ENCODE results near the gene CSDE1. TPM values are rescaled to one million over a fixed set of nuclear protein-coding genes. Genes with fewer than 3 reads are reported as not detected.

CSDE1 gene
- total RNA-seq, 6 donors from 2014 or later = 223 to 548 (median 373) TPM

DNA sequence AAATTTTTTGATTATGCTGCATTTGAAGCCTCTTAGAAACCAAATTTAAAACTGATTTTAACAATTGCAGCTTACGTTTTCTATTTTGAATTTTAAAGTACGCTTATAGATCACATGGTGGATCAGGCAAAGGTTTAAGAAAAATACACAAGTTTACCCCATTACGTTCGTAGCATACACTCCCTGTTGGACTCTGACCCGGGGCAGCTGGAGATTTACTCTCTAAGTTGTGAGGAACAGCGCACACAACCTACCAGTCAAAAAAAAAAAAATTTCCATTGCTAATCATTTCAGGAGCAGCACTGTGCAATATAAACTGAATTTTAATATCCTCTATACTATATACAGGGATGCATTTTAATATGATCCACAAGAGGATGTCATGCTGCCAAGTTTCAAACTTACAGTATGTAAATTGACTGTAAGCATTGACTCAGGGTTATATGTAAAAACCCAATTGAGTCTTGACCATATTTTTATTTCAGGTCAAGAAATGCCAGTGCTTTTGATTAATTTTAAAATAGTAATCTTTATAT lies 20.4 kb downstream of the CSDE1 start:
- H3K4me1 ChIP-seq = no peaks in the 10 kb centered on the region
- TF ChIP-seq POLR2A (IDR thresholded peaks at IDR 0.05) (no peak), EP300 (IDR thresholded peaks at IDR 0.05) (no peak), POLR2AphosphoS5 (IDR thresholded peaks at IDR 0.05) (no peak)
- TF ChIP-seq, protein P1, sequence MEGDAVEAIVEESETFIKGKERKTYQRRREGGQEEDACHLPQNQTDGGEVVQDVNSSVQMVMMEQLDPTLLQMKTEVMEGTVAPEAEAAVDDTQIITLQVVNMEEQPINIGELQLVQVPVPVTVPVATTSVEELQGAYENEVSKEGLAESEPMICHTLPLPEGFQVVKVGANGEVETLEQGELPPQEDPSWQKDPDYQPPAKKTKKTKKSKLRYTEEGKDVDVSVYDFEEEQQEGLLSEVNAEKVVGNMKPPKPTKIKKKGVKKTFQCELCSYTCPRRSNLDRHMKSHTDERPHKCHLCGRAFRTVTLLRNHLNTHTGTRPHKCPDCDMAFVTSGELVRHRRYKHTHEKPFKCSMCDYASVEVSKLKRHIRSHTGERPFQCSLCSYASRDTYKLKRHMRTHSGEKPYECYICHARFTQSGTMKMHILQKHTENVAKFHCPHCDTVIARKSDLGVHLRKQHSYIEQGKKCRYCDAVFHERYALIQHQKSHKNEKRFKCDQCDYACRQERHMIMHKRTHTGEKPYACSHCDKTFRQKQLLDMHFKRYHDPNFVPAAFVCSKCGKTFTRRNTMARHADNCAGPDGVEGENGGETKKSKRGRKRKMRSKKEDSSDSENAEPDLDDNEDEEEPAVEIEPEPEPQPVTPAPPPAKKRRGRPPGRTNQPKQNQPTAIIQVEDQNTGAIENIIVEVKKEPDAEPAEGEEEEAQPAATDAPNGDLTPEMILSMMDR (IDR thresholded peaks at IDR 0.05) = no peak
- no peak overlapping the region for H3K27ac ChIP-seq
- 96 to 97% methylated on average over 6 of the region's 6 CpGs for WGBS, 2 donors
- DNase-seq (no peak), ATAC-seq (ENCODE audit: low FRiP score in 2 of 2) (no peak)
- H3K36me3 ChIP-seq = peaks cover 39 to 85% (median 54%) of the 10 kb centered on the region in 4 donors
- no peaks in the 10 kb centered on the region for H3K9me3 ChIP-seq
- no peak overlapping the region for H3K4me3 ChIP-seq
- H3K27me3 ChIP-seq = no peaks in the 10 kb centered on the region

DNA sequence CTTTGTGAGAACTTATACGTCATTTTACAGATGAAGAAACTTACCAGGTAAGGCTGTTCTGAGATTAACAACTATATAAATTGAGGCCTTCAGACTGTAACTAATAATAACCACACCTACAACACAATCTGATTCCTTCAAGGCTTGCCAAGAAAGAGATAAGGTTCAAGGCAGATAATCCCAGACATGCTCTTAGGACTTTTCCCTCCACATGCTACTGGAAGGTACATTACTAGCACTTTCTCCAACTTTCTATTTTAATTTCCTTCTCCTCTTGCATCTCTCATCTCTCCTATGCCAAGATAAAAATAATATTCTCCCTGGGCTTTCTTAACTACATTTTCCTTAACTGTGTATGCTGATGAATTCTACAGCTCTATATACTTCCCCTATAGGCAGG lies 22.3 kb downstream of the CSDE1 start:
- ATAC-seq (ENCODE audit: low FRiP score in 2 of 2) (no peak), DNase-seq (no peak)
- Histone ChIP-seq H3K36me3 (peaks cover 53 to 91% (median 67%) of the 10 kb centered on the region in 4 donors), H3K9me3 (no peaks in the 10 kb centered on the region), H3K27ac (no peak overlapping the region), H3K4me3 (no peak overlapping the region), H3K4me1 (no peaks in the 10 kb centered on the region), H3K27me3 (no peaks in the 10 kb centered on the region)
- WGBS, 2 donors = 96 to 100% methylated on average over 1 of the region's 1 CpG
- TF ChIP-seq POLR2AphosphoS5 (IDR thresholded peaks at IDR 0.05) (no peak), POLR2A (IDR thresholded peaks at IDR 0.05) (no peak), EP300 (IDR thresholded peaks at IDR 0.05) (no peak)
- TF ChIP-seq, protein P1 (IDR thresholded peaks at IDR 0.05) = no peak

DNA sequence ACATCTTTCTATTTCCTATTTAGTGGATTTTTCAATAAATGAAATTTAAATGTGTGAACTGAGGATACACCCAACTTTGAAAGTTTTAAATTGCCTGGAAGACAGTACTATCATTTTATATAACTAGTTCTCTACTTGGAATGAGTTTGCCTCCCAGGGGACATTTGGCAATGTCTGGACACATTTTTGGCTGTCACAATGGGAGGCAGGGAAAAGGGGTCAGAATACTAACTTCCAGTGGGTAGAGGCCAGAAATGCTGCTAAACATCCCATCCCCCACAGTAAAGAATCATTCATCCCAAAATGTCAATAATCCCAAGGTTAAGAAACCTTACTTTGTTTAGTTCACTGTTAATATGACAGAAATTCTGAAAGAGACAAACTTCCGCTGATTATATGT lies 28.0 kb downstream of the CSDE1 start:
- Histone ChIP-seq H3K9me3 (no peaks in the 10 kb centered on the region), H3K4me1 (no peaks in the 10 kb centered on the region), H3K4me3 (no peak overlapping the region), H3K27me3 (no peaks in the 10 kb centered on the region), H3K27ac (no peak overlapping the region), H3K36me3 (peaks cover 49 to 99% (median 71%) of the 10 kb centered on the region in 4 donors)
- ATAC-seq (ENCODE audit: low FRiP score in 2 of 2) (no peak), DNase-seq (no peak)
- 89 to 97% methylated on average over 1 of the region's 1 CpG for WGBS, 2 donors
- no peak for TF ChIP-seq POLR2A (IDR thresholded peaks at IDR 0.05)
- no peak for TF ChIP-seq POLR2AphosphoS5 (IDR thresholded peaks at IDR 0.05)
- TF ChIP-seq EP300 (IDR thresholded peaks at IDR 0.05) = no peak
- TF ChIP-seq, protein P1 (IDR thresholded peaks at IDR 0.05) = no peak

DNA sequence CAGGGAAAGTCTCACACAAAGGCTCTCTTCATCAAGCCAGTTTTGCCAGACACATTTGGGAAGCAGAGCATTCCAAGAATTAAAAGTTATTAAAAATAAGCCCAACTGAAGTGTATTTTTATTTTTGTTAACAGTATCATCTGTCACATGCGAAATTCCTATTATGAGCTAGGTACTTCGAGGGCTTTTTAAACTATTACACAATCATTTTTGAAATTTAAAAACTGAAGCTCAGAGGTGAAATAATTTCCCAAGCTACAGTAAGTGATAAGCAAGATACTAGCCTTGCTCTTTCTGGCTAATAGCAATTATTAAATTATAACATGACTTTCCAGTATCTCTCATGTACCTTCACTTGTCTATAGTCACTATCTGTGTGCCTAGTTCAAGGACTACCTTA lies 29.2 kb downstream of the CSDE1 start:
- Histone ChIP-seq H3K36me3 (peaks cover 45 to 99% (median 72%) of the 10 kb centered on the region in 4 donors), H3K27me3 (no peaks in the 10 kb centered on the region), H3K9me3 (no peaks in the 10 kb centered on the region), H3K4me3 (no peak overlapping the region), H3K4me1 (no peaks in the 10 kb centered on the region), H3K27ac (no peak overlapping the region)
- 70 to 79% methylated on average over 2 of the region's 2 CpGs for WGBS, 2 donors
- TF ChIP-seq POLR2A (IDR thresholded peaks at IDR 0.05) (no peak), EP300 (IDR thresholded peaks at IDR 0.05) (no peak), POLR2AphosphoS5 (IDR thresholded peaks at IDR 0.05) (no peak)
- TF ChIP-seq, protein P1 (IDR thresholded peaks at IDR 0.05) = no peak
- DNase-seq (no peak), ATAC-seq (ENCODE audit: low FRiP score in 2 of 2) (no peak)

DNA sequence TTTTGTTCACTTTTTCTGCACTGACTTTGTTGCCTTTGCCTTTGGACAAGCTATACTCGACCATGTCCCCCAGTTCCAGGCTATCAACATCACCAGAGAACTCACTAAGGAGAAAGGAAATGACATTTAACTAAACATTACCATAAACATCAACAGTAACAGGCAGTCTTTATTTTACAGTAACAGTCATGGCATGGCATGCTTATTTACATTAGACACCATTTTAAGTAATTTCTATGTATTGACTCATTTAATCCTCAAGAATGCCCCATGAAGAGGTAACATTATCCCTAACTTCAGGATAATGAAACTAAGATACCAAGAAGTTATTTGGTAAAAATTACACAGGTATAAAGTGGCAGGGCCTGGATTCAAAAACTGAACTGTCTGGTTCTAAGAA lies 32.6 kb downstream of the CSDE1 start:
- Histone ChIP-seq H3K27ac (no peak overlapping the region), H3K9me3 (no peaks in the 10 kb centered on the region), H3K36me3 (peaks cover 38 to 97% (median 76%) of the 10 kb centered on the region in 4 donors), H3K4me1 (no peaks in the 10 kb centered on the region), H3K27me3 (no peaks in the 10 kb centered on the region), H3K4me3 (no peak overlapping the region)
- 64 to 79% methylated on average over 1 of the region's 1 CpG for WGBS, 2 donors
- TF ChIP-seq POLR2A (IDR thresholded peaks at IDR 0.05) = no peak
- TF ChIP-seq, protein P1 (IDR thresholded peaks at IDR 0.05) = no peak
- TF ChIP-seq EP300 (IDR thresholded peaks at IDR 0.05) = no peak
- TF ChIP-seq POLR2AphosphoS5 (IDR thresholded peaks at IDR 0.05) = no peak
- ATAC-seq (ENCODE audit: low FRiP score in 2 of 2) (no peak), DNase-seq (no peak)
